Measurements from ENCODE around the gene CENPO.

Gene CENPO

DNA sequence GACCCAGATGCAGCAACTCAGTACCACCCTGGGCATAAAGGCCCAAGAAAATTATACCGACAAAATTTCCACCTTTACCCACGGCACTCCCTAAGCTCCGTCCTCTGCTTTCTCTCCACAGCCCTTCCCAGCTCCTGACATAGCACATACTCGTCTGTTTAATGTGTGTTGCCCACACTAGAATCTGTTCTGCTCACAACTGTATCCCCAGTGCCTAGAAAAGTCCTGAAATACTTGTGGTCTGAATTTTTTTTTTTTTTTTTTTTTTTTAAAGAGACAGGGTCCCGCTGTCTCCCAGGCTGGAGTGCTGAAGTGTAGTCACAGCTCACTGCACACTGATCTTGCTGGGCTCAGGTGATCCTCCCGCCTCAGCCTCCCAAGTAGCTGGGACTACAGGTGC is 64.5 kb downstream of the CENPO start:
- no peak for DNase-seq (ENCODE audit: low read depth in 2 of 3, low spot score in 1 of 3)

DNA sequence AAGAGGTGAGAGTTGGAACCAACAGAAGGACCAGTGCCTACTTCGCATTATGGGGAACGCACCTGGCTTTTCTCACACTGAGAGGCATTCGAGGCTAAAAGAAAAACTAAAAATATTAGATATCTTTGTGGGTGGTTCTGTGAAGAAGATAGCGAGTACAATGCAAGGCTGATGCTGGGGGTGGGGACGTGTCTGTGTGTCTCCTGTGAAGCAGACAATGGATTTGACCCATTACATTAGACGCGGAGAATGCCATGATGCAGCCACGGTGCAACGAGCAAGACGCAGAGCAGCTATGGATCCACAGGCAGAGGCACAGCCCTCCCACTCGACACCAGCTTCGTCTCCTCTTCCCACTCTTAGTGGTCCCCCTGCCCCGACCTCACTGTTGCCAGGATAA is 65.8 kb downstream of the CENPO start:
- no peak for DNase-seq (ENCODE audit: low read depth in 2 of 3, low spot score in 1 of 3)

DNA sequence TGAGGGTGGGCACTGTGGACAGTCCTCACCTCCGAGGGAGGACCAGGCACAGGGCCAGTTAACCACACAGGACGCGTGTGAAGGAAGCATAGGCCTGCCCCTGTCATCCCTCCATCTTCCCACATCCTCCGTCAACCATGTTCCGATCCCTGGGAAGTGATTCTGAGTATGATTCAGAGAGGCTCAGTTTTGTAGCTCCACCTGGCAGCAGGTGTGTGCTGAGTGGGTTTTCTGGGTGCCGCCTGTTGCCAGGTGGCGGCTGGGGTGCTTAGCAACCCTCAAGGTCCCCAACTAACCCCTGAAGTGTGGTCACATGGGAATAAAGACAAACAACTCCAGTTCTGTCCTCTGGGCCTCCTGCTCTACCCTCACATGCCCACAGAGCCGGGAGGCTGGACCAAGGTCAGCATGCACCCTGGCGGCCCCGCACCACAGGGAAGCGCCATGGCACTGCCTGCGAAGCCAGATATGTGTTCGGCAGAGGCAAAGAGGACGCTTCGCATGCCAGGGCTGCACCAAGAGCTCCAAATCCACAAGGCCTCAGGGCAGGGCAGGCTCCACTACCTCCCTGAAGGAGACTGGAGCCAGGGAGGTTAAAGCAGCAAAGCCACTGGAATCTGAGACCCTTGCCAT is 66.9 kb downstream of the CENPO start:
- no peak for DNase-seq (ENCODE audit: low read depth in 2 of 3, low spot score in 1 of 3)

DNA sequence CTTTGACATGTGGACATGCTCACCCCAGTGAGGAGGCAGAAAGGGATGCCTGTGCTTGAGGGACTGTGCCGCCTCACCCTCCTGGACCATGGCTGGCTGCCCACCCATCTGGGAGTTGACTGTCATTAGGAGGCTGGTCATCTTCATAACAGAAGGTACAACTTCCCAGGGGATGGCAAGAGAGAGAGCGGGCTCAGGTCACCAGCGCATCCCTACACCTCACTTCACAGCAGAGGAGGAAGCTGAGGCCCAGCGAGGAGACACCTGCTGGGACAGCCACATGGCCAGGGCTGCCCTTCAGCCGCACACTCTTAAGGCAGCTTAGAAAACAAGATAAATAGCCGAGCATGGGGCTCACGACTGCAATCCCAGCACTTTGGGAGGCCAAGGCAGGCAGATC is 67.4 kb downstream of the CENPO start:
- DNase-seq (ENCODE audit: low read depth in 2 of 3, low spot score in 1 of 3), result no peak

DNA sequence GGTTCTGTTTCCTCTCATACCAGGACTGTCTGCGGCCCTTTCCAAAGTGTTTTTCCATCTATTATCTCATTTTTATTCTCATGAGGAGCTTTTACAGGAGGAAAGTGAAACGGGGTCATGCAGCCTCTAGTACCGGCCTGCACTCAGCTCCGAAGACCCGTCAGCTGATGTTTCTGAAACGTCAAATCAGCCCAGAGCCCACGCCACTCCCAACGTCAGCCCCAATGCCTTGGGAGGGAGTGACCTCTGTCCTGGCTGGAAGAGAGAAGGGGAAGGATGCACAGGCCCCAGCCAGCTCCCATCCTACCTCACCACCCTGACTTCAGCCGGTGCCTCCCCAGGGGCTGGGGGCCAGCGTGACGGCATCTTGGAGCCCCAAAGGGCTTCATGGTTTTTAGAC is 68.3 kb downstream of the CENPO start:
- DNase-seq (ENCODE audit: low read depth in 2 of 3, low spot score in 1 of 3), result no peak

DNA sequence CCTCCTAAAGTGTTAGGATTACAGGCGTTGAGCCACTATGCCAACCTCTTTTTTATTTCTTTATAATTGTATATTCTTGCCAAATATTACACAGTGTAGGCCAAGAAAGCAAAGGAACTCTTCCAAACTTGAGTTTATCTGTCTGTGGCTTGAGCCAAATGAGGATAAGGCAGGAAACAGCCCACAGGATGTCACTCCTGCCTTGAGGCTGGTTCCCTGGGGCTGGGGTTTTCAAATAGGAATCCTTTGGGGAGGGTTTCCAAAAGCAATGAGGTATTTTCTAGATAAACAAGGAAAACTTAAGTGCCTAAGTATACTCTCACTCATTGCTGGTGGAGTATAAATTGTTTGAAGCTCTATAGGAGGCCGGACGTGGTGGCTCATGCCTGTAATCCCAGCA is 70.4 kb downstream of the CENPO start:
- no peak for DNase-seq (ENCODE audit: low read depth in 2 of 3, low spot score in 1 of 3)

DNA sequence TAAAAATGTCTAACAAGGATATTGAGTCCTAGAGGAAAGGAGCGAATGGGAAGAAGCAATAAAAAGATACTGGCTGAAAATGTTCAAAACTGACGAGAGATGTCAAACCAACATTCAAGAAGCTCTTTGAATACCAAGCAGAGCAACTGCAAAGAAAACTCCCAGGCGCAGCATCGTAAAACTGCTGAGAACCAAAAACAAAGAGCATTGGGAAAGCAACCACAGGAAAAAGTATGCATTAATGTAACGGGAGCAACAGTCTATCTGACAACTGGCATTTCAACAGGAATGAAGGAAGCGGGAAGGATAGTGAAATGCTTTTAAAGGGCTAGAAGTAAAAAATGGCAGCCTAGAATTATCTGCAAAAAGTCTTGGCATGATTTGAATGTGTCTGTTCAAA is 73.7 kb downstream of the CENPO start:
- no peak for DNase-seq (ENCODE audit: low read depth in 2 of 3, low spot score in 1 of 3)

DNA sequence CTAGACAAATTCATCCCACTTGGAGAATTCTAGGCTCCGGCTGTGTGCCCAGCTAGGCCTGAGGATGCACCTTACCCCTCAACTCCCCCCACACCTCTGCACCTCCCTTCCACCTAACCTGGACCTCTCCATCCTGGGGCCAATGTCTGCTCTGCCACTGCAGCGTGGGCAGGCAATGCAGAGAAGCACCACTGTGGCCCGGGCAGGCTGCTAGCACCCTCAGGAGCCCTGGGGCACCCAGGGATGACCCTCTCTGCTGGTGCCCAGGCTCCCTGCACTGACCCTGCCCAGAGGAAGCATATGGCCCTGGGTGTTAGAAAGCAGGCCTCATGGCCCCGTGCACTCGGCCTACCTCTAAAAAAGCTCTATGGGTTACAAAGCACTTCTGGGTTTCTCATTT is 77.2 kb downstream of the CENPO start:
- no peak for DNase-seq (ENCODE audit: low read depth in 2 of 3, low spot score in 1 of 3)

DNA sequence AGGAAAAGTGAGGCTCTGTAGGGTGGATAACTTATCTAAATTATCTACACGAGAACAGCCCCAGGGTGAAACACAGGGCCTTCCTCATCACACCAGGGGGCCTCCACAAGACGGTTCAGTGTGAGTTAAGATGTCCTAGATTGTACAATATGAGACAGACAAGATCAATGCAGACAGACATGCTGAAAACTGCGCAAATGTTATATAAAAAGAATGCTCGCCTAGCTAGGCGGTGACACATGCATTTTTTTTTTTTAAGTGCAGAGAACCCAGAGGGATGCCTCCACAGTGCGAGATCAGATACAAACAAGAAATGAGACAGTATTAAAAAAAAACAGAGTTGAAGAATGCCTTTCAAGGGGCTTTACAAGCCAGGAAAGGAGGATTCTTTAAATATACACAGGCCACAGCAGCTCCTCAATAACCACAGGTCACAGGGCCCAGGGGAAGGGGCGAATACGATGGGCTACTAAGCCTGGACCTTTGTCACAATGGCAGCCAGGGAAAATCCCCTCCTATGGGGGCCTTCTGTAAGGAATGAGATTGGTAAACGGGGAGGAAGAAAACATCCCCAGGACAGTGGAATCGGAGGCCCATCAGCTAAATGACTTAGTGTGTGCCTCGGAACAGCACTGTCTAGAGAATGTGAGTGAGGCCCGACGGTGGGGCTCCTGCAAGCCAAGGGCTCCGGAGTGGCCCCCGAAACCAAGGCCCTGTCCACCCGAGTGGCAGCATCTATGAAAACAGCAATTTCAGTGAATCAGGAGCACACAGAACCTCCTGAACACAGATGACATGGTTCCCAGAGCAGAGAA is 77.9 kb downstream of the CENPO start:
- DNase-seq (ENCODE audit: low read depth in 2 of 3, low spot score in 1 of 3), result no peak

DNA sequence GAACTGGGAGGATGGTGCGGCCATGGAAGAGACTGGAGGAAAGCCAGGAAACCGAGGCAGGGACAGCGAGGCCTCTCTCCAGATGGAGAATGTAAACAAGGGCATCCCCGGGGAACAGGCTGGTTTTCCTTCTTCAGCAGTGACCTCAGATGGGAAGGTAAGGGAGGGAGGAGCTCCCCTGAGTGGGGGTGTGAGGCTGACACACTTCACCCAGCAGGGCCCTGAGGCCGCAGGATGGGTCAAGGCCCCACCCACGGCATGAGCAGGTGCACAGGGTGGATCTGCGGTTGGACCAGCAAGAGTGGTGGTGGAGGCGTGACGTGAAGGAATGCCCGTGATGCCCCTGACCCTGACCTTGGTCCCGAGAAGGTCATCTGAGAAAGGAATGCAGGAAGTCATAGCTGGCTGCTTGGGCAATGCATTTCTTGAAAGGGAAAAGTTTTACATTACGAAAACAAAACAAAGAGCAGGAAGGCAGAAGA is 78.7 kb downstream of the CENPO start:
- DNase-seq (ENCODE audit: low read depth in 2 of 3, low spot score in 1 of 3), result no peak
